ENCODE measurements around the gene CSPG4. TPM values are rescaled to one million over a fixed set of nuclear protein-coding genes. Genes with fewer than 3 reads are reported as not detected.
A peak's percentile ranks its signal among the peaks of the same experiment; 100 is the strongest.

CSPG4 gene
- total and polyA plus RNA-seq, 2 of the 13 experiments (the other 11 are each of a cell fraction or from before 2014, with no cell fraction given) = 0.01 to 0.04 TPM

GRCh38 chr15:75663931-75664421 lies 48.7 kb downstream of the CSPG4 start (continued):
- TF ChIP-seq, protein P1, sequence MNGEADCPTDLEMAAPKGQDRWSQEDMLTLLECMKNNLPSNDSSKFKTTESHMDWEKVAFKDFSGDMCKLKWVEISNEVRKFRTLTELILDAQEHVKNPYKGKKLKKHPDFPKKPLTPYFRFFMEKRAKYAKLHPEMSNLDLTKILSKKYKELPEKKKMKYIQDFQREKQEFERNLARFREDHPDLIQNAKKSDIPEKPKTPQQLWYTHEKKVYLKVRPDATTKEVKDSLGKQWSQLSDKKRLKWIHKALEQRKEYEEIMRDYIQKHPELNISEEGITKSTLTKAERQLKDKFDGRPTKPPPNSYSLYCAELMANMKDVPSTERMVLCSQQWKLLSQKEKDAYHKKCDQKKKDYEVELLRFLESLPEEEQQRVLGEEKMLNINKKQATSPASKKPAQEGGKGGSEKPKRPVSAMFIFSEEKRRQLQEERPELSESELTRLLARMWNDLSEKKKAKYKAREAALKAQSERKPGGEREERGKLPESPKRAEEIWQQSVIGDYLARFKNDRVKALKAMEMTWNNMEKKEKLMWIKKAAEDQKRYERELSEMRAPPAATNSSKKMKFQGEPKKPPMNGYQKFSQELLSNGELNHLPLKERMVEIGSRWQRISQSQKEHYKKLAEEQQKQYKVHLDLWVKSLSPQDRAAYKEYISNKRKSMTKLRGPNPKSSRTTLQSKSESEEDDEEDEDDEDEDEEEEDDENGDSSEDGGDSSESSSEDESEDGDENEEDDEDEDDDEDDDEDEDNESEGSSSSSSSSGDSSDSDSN (CRISPR knock-in tag; IDR thresholded peaks at IDR 0.05) = no peak
- TF ChIP-seq ZNF205 (CRISPR knock-in tag; IDR thresholded peaks at IDR 0.05) (0 out of 2 replicates have a peak, but pooled peaks have one; percentile 29), ARNT (IDR thresholded peaks at IDR 0.05) (no peak), ZNF709 (CRISPR knock-in tag; IDR thresholded peaks at IDR 0.05) (no peak), TGIF2 (CRISPR knock-in tag; IDR thresholded peaks at IDR 0.05) (no peak), HMG20B (CRISPR knock-in tag; conservative IDR thresholded peaks at IDR 0.05) (no peak), ZNF234 (CRISPR knock-in tag; conservative IDR thresholded peaks at IDR 0.05) (no peak), ZEB1 (IDR thresholded peaks at IDR 0.05; ENCODE audit: insufficient replicate concordance, low read depth) (peak; percentile 35), JARID2 (CRISPR knock-in tag; IDR thresholded peaks at IDR 0.05; ENCODE audit: insufficient replicate concordance) (no peak), BRCA1 (CRISPR knock-in tag; IDR thresholded peaks at IDR 0.05) (no peak), SOX6 (IDR thresholded peaks at IDR 0.05) (no peak), SOX6 (CRISPR knock-in tag; IDR thresholded peaks at IDR 0.05) (peak; percentile 54; the same call in 1 of the 2 replicates), NPAS2 (CRISPR knock-in tag; IDR thresholded peaks at IDR 0.05; ENCODE audit: borderline replicate concordance) (no peak), PITX1 (CRISPR knock-in tag; IDR thresholded peaks at IDR 0.05) (peak; percentile 49; the same call in 1 of the 2 replicates), ZNF790 (CRISPR knock-in tag; IDR thresholded peaks at IDR 0.05; ENCODE audit: borderline replicate concordance) (no peak), SIN3B (IDR thresholded peaks at IDR 0.05; ENCODE audit: low read length) (no peak), BCL6 (CRISPR knock-in tag; IDR thresholded peaks at IDR 0.05) (peak; percentile 75), NFKB2 (CRISPR knock-in tag; IDR thresholded peaks at IDR 0.05; ENCODE audit: borderline replicate concordance) (no peak), SKI (IDR thresholded peaks at IDR 0.05; ENCODE audit: partially characterized antibody) (peak; percentile 31), NFIC (IDR thresholded peaks at IDR 0.05; ENCODE audit: low read length) (no peak), HOXD1 (CRISPR knock-in tag; IDR thresholded peaks at IDR 0.05) (no peak), NR1H2 (CRISPR knock-in tag; IDR thresholded peaks at IDR 0.05; ENCODE audit: borderline replicate concordance, low read depth) (no peak), NR2F1 (CRISPR knock-in tag; IDR thresholded peaks at IDR 0.05) (peak; percentile 24 to 29; a peak in 2 of 4 replicates), GATAD1 (CRISPR knock-in tag; IDR thresholded peaks at IDR 0.05) (no peak), SPEN (CRISPR knock-in tag; IDR thresholded peaks at IDR 0.05; ENCODE audit: low read depth) (peak; percentile 42; the same call in 1 of the 2 replicates)
- TF ChIP-seq, protein P2, sequence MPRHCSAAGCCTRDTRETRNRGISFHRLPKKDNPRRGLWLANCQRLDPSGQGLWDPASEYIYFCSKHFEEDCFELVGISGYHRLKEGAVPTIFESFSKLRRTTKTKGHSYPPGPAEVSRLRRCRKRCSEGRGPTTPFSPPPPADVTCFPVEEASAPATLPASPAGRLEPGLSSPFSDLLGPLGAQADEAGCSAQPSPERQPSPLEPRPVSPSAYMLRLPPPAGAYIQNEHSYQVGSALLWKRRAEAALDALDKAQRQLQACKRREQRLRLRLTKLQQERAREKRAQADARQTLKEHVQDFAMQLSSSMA (CRISPR knock-in tag; IDR thresholded peaks at IDR 0.05) = no peak
- TF ChIP-seq, protein P3, sequence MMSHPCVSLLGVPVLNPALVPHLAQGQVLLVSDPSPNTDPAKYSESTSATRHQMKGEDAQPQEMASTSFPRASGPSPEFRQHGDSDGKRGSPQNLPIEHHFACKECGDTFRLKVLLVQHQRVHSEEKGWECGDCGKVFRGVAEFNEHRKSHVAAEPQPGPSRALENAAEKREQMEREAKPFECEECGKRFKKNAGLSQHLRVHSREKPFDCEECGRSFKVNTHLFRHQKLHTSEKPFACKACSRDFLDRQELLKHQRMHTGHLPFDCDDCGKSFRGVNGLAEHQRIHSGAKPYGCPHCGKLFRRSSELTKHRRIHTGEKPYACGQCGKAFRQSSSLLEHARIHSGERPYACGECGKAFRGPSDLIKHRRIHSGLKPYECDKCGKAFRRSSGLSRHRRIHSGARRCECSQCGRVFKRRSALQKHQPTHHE (CRISPR knock-in tag; IDR thresholded peaks at IDR 0.05; ENCODE audit: borderline replicate concordance) = no peak
- TF ChIP-seq, protein P4, sequence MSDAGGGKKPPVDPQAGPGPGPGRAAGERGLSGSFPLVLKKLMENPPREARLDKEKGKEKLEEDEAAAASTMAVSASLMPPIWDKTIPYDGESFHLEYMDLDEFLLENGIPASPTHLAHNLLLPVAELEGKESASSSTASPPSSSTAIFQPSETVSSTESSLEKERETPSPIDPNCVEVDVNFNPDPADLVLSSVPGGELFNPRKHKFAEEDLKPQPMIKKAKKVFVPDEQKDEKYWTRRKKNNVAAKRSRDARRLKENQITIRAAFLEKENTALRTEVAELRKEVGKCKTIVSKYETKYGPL (CRISPR knock-in tag; IDR thresholded peaks at IDR 0.05) = no peak

Data from HepG2 (cell line).